ENCODE results near the gene RBM48.
"Not testable (repeated sequence)": the region's sequence is repeated elsewhere in the genome, so short reads cannot be mapped to it uniquely, and the experiment has no call there.

Gene RBM48

GRCh38 chr7:92528188-92528957 lies at the start of gene RBM48, which contains the start of gene PEX1:
Gene RBM48, plus strand, starts transcription at chr7:92528795. Its CDS starts 19 bp downstream, at chr7:92528814.
Gene PEX1, minus strand, starts transcription at chr7:92528520. Its CDS starts 85 bp downstream, at chr7:92528435.
- peak; percentile 100 for DNase-seq

GRCh38 chr7:92479146-92479545 lies 49.4 kb upstream of the RBM48 start:
- not testable (repeated sequence) for DNase-seq

GRCh38 chr7:92483624-92484023 lies 45.0 kb upstream of the RBM48 start:
- DNase-seq = peak; percentile 96

DNA sequence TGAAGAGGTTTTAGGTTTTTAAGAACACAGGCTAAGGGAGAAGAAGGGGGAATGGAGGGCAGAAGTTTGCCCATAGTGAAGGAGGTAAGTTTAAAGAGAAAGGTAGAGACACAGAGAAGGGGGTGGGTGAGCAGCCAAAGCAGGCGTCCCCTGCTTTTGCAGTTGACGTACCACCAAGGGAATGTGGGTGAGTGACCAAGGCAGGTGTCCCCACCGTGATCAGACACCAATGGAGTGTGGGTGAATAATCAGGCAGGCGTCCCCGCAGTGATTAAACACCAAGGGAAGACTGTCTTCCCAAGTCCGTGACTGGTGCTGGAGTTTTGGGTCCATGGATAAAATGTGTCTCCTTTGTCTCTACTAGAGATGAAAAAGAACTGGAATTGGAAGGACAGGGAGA lies 44.4 kb upstream of the RBM48 start:
- DNase-seq = not testable (repeated sequence)

GRCh38 chr7:92485267-92485892 lies 43.2 kb upstream of the RBM48 start:
- DNase-seq = no peak

- DNase-seq = peak; percentile 84
Observed at GRCh38 chr7:92485974-92486373, 42.6 kb upstream of the RBM48 start.

- no peak for DNase-seq
Observed at GRCh38 chr7:92487804-92488203, 40.8 kb upstream of the RBM48 start.

DNA sequence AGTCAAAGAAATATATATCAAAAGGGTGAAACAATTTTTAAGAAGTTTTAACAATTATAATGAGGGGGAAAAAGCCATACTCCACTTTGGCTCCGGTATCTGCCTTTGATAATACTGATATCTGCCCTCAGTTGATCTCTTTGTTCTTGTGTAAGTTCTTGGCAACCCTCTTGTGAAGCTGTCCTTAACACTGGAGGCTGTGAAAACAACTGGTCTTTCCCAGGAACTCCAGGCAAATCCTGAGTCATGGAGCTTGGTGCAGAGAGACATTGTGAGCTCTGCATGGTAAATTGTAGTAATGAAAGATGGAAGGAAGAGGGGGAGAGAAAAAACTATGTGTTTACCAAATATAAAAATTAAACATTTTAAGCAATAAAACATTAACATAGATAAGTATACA lies 39.0 kb upstream of the RBM48 start:
- DNase-seq = no peak

- DNase-seq = no peak
Observed at GRCh38 chr7:92496876-92497275, 31.7 kb upstream of the RBM48 start.

DNA sequence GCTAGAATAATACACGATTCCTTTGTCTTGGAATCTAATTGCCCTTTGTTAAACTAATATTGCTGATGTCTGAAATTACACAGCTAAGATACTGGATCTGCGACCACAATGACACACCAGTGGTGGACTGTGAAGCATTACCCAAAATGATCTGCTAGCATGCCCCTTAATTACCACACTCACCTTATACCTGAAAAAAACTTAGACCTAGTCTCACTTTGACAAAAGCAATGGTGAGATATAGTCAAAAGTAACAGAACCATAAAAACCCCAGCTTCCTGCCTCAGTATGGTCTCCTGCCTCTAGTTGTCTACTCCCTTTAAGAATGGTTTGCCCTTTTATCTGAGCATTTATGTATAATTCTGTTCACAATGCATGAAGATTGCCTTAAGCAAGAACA lies 30.0 kb upstream of the RBM48 start:
- DNase-seq = no peak

- DNase-seq = no peak
Observed at GRCh38 chr7:92503767-92504166, 24.8 kb upstream of the RBM48 start.

- no peak for DNase-seq
Observed at GRCh38 chr7:92504563-92504962, 24.0 kb upstream of the RBM48 start.

DNA sequence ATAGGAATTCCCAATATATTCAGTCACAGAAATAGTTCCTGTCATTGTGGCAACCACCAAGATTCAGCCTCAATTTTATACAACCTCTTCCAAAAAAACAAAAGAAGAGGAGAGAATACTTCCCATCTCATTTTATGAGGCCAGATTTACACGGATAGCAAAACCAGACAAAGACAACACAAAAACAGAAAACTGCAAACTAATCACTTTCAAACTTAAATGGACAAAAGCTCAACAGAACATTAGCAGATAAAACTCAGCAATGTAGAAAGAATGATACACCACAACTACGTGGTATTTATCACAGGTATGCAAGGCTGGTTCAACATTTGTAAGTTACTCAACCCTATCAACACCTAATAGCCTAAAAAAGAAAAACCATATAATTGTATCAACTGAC lies 22.2 kb upstream of the RBM48 start:
- no peak for DNase-seq

DNA sequence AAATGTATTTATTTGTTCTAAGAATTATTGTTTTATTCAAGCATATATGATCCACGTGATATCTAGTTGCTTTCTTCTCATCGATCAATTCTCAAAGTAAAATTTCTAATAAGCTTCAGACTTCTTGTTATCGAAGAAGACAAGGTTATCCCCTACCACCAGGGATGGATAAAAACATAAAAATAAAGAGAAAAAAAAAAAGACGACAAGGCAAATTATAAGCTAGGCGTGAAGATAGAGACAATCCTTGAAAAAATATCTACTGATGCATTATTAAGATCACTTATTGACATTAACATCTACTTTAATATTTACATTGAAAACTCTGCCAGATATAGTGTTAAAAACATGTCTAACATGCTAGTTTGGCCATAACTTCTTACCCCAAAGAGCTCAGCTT lies 19.6 kb upstream of the RBM48 start:
- no peak for DNase-seq

GRCh38 chr7:92513167-92513902 lies 15.3 kb upstream of the RBM48 start:
- no peak for DNase-seq

DNA sequence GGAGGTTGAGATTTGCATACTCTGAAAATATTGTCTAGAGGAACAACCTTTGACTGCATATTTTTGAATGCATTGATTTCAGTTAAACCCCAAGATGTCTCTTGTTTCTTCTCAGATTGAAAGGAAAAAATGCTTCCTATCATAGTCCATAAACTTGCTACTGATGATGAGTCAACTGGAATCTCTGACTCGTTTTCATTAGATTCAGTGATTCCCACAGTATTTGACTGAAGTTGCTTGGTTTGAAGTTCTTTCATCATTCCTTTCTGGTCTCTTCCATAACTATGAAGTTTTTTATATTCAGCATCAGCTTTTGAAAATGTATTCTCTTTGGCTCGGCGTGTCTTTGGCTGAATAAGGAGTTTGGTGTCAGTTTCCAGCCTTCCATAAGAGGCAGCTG lies 11.0 kb upstream of the RBM48 start:
- DNase-seq = no peak

GRCh38 chr7:92520024-92520423 lies 8.6 kb upstream of the RBM48 start:
- DNase-seq = no peak

DNA sequence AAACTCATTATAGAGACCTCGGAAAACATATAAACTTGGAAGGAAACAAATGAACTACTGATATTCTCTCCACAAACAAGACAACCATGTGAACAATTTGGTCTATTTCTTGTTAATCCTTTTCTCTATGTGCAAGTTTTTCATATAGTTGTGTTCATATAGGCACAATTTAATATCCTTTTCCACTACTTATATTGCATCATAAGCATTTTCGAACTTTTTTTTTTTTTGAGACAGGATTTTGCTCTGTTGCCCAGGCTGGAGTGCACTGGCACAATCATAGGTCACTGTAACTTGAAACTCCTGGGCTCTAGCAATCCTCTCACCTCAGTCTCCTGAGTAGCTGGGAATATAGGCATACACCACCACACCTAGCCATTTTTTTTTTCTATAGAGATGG lies 5.5 kb upstream of the RBM48 start:
- no peak for DNase-seq

DNA sequence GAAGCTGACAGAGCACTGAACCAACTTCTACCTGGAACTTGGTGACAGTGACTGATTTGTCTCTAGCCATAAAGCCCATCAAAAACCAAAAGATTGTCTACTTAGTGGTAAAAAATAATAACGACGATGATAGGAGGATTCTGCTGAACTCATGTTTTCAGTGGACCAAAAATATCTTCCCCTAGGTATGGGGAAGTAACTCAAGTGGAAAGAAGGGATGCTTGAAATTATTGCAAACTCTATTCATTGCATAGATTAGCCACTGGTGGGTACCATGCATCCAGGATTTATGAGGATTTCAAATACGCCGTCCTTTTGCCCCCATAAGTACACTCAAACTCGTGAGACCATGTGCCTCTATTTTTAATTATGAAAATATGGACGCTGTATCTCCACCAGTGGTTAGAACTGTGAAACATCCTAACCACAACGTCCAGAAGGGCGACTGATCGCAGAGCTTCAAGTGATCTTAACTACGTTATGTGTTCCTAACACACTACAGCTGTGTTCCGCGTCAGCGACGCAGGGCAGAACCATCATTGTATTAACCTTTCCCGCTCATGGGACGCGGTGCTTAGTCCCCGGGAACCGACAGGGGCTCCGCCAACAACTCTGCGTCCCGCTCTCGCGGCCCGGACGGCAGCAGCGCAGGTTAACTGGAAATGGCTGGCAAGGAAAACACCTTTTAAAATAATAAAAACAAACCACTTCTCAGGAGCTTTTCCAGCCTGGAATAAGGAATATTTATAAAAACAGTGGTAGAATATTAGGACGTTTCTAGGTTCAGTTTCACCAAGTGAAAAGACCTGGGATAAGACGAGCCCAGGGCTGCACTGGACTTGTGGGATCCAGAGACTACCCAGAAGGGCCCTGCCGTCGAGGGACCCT lies 1.1 kb upstream of the RBM48 start:
- DNase-seq = peak; percentile 99

DNA sequence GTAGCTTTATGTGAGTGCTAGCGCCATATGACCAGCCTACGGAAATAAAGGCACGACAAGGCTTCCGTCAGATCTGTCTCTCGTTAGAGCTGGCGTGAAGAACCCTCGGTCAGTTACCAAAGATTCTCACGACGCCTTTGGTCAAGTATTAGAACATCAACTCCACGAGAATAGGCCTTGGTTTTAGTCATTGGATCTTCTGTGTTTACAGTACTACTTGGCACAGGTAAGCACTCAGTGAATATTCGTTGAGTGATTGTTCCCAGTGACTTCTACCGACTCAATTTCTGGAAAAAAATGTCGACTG lies 316 bp downstream of the RBM48 start:
- DNase-seq = no peak

DNA sequence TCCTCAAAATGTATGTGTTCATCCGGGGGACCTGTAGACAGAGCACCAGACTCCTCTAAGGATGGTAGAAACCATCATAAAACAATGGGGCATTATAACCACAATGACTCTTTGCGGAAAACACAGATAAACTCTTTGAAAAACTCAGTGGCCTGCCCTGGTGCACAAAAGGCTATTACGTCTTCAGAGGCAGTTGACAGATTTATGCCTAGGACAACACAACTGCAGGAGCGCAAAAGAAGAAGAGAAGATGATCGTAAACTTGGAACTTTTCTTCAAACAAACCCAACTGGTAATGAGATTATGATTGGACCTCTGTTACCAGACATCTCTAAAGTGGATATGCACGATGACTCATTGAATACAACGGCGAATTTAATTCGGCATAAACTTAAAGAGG lies 6.0 kb downstream of the RBM48 start:
- no peak for DNase-seq

- DNase-seq = not testable (repeated sequence)
Observed at GRCh38 chr7:92543542-92543941, 14.9 kb downstream of the RBM48 start.

GRCh38 chr7:92545116-92545515 lies 16.5 kb downstream of the RBM48 start:
- not testable (repeated sequence) for DNase-seq

Data from OCI-M1 (cell line).